Keratinocyte (primary cell): Measurements from ENCODE around the gene COL11A2. TPM values are rescaled to one million over a fixed set of nuclear protein-coding genes. Genes with fewer than 3 reads are reported as not detected.

Experiments used
- DNase-seq: peaks from one replicate; pipeline ENCODE4 v3.0.0-alpha.2; 2011; ENCODE audit warnings: low read depth, missing footprints, low spot score
- FAIRE-seq: peaks from 2 replicates; lab custom pipeline; 2011; peaks lifted over from hg19 to GRCh38; lab: Jason Lieb, UNC
- H2AFZ ChIP-seq: 2 replicates; pipeline ENCODE4 v1.6.0; 2012; ENCODE audit warnings: low read length, control low read depth, inconsistent platforms; ENCODE audit not compliant: control insufficient read depth
- H3K27ac ChIP-seq: 2 replicates; pipeline ENCODE4 v1.5.1; 2011; ENCODE audit warnings: low read length; ENCODE audit not compliant: control insufficient read depth, insufficient read depth
- H3K27me3 ChIP-seq: 3 replicates; pipeline ENCODE4 v1.6.0; 2011; ENCODE audit warnings: low read length; ENCODE audit not compliant: control insufficient read depth, insufficient read depth; ENCODE audit errors: extremely low read depth
- H3K36me3 ChIP-seq, 2 experiments: 2 replicates in 1 of 2; 3 replicates in 1 of 2; pipeline ENCODE4 v1.5.1; 2011; ENCODE audit warnings: low read length in 2 of 2, mild to moderate bottlenecking in 1 of 2; ENCODE audit not compliant: control insufficient read depth in 2 of 2, insufficient read depth in 2 of 2; ENCODE audit errors: extremely low read depth in 1 of 2
- H3K4me1 ChIP-seq: 3 replicates; pipeline ENCODE4 v1.5.1; 2011; ENCODE audit warnings: low read length; ENCODE audit not compliant: control insufficient read depth, insufficient read depth; ENCODE audit errors: extremely low read depth
- H3K4me2 ChIP-seq: 3 replicates; pipeline ENCODE4 v1.6.0; 2011; ENCODE audit warnings: low read depth, low read length; ENCODE audit not compliant: control insufficient read depth, insufficient read depth; ENCODE audit errors: extremely low read depth
- H3K4me3 ChIP-seq, 3 experiments: fragments of 200-600 bp in 1 of 3; sonication (generic) in 1 of 3; 2 replicates in 2 of 3; 3 replicates in 1 of 3; pipeline ENCODE4 v1.5.1; 2011 to 2016; ENCODE audit warnings: low read length in 3 of 3, mild to moderate bottlenecking in 3 of 3, control low read depth in 2 of 3, inconsistent platforms in 1 of 3, low read depth in 1 of 3, mixed read lengths in 1 of 3, mixed run types in 1 of 3, moderate library complexity in 1 of 3; ENCODE audit not compliant: control insufficient read depth in 2 of 3, insufficient read depth in 2 of 3; ENCODE audit errors: extremely low read depth in 1 of 3
- H3K79me2 ChIP-seq: 2 replicates; pipeline ENCODE4 v1.6.0; 2012; ENCODE audit warnings: low read length; ENCODE audit not compliant: control insufficient read depth, insufficient read depth
- H3K9ac ChIP-seq: 3 replicates; pipeline ENCODE4 v1.6.0; 2011; ENCODE audit warnings: low read length; ENCODE audit not compliant: control insufficient read depth, insufficient read depth; ENCODE audit errors: extremely low read depth
- H3K9me1 ChIP-seq: 3 replicates; pipeline ENCODE4 v1.6.0; 2011; ENCODE audit warnings: low read length; ENCODE audit not compliant: control insufficient read depth, insufficient read depth; ENCODE audit errors: extremely low read depth
- H3K9me3 ChIP-seq: 2 replicates; pipeline ENCODE4 v1.5.1; 2012; ENCODE audit warnings: low read depth, low read length; ENCODE audit not compliant: control insufficient read depth
- H4K20me1 ChIP-seq: 3 replicates; pipeline ENCODE4 v1.6.0; 2011; ENCODE audit warnings: low read length; ENCODE audit not compliant: control insufficient read depth, insufficient read depth; ENCODE audit errors: extremely low read depth
- EZH2 ChIP-seq: IDR thresholded peaks from one replicate; pipeline ENCODE4 v1.6.1; 2012; ENCODE audit warnings: inconsistent platforms, mild to moderate bottlenecking, low read length, moderate library complexity
- dilution Hi-C: fragments of 300-500 bp; cut with MboI; formaldehyde crosslinking; loops from one replicate; pipeline ENCODE4 v1.7.0; 2020; ENCODE audit warnings: low sequenced_read_pairs; ENCODE audit not compliant: extremely low pct_ligation_motif_present
- polyA plus RNA-seq, 5 experiments: library from polyadenylated mRNA; depleted of rRNA in 3 of 5; stranded (reverse) in 3 of 5; stranded (forward) in 1 of 5; unstranded in 1 of 5; fragments of >200 nt; gene quantifications; 1 replicate in 1 of 5; 2 replicates in 3 of 5; 3 replicates in 1 of 5; pipeline versions ENCODE4 v1.2.1 to v1.2.3, GENCODE V29; 2011 to 2012; ENCODE audit warnings: missing spikeins in 2 of 5, low read depth in 1 of 5, low replicate concordance in 1 of 5
- TF ChIP-seq, protein P1 (sequence below), 3 experiments: IDR thresholded peaks in 1 of 3; conservative IDR thresholded peaks in 1 of 3; optimal IDR thresholded peaks in 1 of 3; 2 replicates in 2 of 3; 3 replicates in 1 of 3; pipeline versions ENCODE3 to v1.5.1; 2011; ENCODE audit warnings: low read length in 3 of 3, mild to moderate bottlenecking in 3 of 3, moderate library complexity in 2 of 3, control low read depth in 1 of 3, inconsistent platforms in 1 of 3; ENCODE audit not compliant: insufficient read depth in 2 of 3; ENCODE audit errors: extremely low read depth in 1 of 3

COL11A2 gene
- polyA plus RNA-seq, 1 donor (not counting 4 experiments of a cell fraction or from before 2014, with no cell fraction given): 0.08 TPM

DNA sequence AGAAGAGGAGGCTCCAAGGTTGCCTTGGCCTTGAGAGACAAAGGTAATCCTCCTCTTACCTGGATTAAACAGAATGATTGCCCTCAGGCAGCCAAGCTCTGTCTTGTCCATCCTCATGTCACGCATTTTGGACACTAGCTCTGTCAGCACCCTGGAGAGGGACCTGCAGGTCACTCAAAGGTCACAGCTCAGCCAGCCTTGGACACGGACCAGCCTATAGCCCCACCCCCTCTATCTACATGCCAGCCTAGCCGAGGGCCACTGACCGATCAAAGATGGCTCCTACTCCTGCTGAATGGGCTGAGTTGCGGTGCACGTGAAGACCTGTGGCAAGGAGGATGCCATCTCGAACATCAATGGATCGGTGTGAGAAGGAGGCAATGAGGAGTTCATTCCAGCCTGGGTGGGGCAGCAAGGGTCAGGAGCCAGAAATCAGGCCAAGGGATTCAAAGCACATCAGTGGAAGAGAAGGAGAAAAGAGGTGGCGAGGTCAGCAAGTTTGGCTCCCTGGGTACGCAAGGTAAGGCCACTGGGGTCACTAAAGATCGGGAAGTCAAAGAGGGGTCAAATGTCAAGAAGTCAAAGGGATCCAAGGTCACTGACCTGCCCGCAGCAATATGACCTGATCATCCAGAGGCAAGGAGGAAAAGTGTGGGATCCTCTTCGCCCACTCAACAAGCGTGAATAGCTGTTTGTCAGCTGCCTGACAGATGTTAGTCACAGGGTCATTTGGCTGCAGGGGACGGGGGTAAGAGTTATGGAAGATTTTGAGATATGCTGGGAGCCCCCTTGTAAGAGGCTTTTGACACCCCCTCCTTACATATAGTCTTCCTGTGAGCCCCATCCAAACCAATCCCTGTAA is 3.3 kb upstream of the COL11A2 start:
- TF ChIP-seq, protein P1, sequence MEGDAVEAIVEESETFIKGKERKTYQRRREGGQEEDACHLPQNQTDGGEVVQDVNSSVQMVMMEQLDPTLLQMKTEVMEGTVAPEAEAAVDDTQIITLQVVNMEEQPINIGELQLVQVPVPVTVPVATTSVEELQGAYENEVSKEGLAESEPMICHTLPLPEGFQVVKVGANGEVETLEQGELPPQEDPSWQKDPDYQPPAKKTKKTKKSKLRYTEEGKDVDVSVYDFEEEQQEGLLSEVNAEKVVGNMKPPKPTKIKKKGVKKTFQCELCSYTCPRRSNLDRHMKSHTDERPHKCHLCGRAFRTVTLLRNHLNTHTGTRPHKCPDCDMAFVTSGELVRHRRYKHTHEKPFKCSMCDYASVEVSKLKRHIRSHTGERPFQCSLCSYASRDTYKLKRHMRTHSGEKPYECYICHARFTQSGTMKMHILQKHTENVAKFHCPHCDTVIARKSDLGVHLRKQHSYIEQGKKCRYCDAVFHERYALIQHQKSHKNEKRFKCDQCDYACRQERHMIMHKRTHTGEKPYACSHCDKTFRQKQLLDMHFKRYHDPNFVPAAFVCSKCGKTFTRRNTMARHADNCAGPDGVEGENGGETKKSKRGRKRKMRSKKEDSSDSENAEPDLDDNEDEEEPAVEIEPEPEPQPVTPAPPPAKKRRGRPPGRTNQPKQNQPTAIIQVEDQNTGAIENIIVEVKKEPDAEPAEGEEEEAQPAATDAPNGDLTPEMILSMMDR (optimal IDR thresholded peaks at IDR 0.05 in 1 of 3, IDR thresholded peaks at IDR 0.05 in 1 of 3, conservative IDR thresholded peaks at IDR 0.05 in 1 of 3; ENCODE audit: extremely low read depth in 1 of 3, insufficient read depth in 2 of 3, low read length in 3 of 3): no peak
- no peak for TF ChIP-seq EZH2
- H3K9ac ChIP-seq: no peak overlapping the region
- no peak for FAIRE-seq
- no peak overlapping the region for H3K27ac ChIP-seq
- no peak overlapping the region for H2AFZ ChIP-seq
- peaks cover 9% of the 10 kb centered on the region for H3K79me2 ChIP-seq
- H3K4me1 ChIP-seq: peaks cover 8% of the 10 kb centered on the region
- H3K9me1 ChIP-seq: peaks cover 2% of the 10 kb centered on the region
- peaks cover 26% of the 10 kb centered on the region for H3K27me3 ChIP-seq
- dilution Hi-C loops: no loop called here
- no peaks in the 10 kb centered on the region for H3K9me3 ChIP-seq
- H3K4me2 ChIP-seq: no peak overlapping the region
- no peak overlapping the region for H3K4me3 ChIP-seq
- H3K36me3 ChIP-seq: peaks cover 10 to 13% of the 10 kb centered on the region in 2 experiments
- DNase-seq: no peak
- H4K20me1 ChIP-seq: peaks cover 3% of the 10 kb centered on the region

DNA sequence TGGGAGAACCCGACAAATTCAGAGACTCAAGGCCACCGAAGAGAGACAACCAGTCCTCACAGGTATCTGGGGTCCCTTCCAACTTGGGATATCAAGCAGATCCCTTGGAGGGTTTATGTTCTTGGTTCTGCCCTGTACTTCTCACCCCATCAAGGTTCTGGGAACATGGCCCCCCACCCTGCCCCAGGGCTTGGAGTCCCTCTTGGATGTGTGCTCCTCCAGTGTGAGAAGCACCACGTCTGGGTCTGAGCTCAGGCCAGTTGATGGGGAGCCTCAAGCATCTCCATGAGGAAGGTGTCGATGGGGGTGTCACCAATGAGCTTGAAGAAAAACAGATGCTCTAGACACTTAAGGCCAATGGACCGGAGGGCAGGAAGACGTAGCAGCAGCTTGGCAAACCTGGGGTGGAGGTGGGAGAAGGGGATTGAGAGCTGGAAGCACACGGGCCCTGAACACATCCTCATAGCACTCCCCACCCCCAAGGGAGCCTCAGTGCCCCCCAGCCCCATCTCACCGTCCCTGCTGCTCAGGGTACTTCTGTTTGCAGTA is 2.2 kb upstream of the COL11A2 start:
- peaks cover 29% of the 10 kb centered on the region for H3K27me3 ChIP-seq
- TF ChIP-seq EZH2: no peak
- TF ChIP-seq, protein P1 (optimal IDR thresholded peaks at IDR 0.05 in 1 of 3, IDR thresholded peaks at IDR 0.05 in 1 of 3, conservative IDR thresholded peaks at IDR 0.05 in 1 of 3; ENCODE audit: extremely low read depth in 1 of 3, insufficient read depth in 2 of 3, low read length in 3 of 3): no peak
- H3K4me1 ChIP-seq: peaks cover 6% of the 10 kb centered on the region
- peaks cover 2% of the 10 kb centered on the region for H3K9me1 ChIP-seq
- peaks cover 3% of the 10 kb centered on the region for H4K20me1 ChIP-seq
- DNase-seq (no peak), FAIRE-seq (no peak)
- no peak overlapping the region for H3K9ac ChIP-seq
- dilution Hi-C loops: no loop called here
- no peak overlapping the region for H3K4me3 ChIP-seq
- no peak overlapping the region for H2AFZ ChIP-seq
- no peak overlapping the region for H3K4me2 ChIP-seq
- H3K79me2 ChIP-seq: peaks cover 5% of the 10 kb centered on the region
- no peaks in the 10 kb centered on the region for H3K9me3 ChIP-seq
- H3K36me3 ChIP-seq: peaks cover 10 to 13% of the 10 kb centered on the region in 2 experiments
- no peak overlapping the region for H3K27ac ChIP-seq
